Hematopoietic multipotent progenitor cell treated with erythropoietin and hydrocortisone succinate and interleukin-3 and kit ligand, for 4 days (in vitro differentiated cells): ENCODE results near the gene ICE1.
"Not testable (repeated sequence)": the region's sequence is repeated elsewhere in the genome, so short reads cannot be mapped to it uniquely, and the experiment has no call there.

ENCODE experiments used
- DNase-seq: peaks from one replicate; pipeline ENCODE4 v3.0.0-alpha.2; 2015

Gene ICE1

DNA sequence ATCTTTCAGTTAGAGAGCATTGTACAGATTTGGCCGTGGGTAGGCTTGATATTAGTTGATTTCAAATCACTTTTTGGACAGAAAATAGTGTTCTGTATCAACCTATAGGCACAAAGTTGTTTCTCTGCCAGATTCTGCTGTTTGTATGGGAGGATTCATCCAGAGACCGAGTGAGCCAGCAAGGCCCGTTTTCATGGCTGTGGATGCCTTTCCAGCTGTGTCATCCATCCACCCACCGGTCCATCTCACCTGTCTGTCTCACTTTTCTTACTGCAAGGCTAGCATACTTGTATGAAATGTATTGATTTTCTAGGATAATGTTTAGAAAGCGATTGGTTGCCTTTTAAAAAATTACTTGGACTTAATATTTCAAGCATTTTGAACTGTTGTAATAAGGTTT, 34.4 kb downstream of the ICE1 start:
- DNase-seq, result no peak

- no peak for DNase-seq
Measured at GRCh38 chr5:5460311-5460710, 37.8 kb downstream of the ICE1 start.

DNA sequence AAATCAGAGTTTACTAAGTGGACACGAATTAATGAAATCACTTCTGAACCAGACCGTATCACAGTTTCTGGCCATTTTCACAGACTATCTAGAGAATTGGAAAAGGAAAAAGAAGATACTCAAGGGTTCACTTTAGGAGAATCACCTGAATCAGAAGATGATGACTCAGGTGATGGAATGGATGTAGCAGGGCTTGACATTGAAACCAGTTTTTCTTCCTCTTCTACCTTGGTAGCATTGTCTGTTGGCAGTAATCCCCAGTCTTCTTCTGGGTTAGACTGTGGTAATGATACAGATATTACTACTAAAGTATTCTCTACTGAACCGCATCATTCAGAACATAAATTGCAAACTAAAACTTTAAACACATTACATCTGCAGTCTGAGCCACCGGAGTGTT, 38.5 kb downstream of the ICE1 start:
- no peak for DNase-seq

GRCh38 chr5:5464036-5464715, 41.7 kb downstream of the ICE1 start:
- DNase-seq, result no peak

- DNase-seq, result no peak
Measured at GRCh38 chr5:5466227-5466626, 43.8 kb downstream of the ICE1 start.

DNA sequence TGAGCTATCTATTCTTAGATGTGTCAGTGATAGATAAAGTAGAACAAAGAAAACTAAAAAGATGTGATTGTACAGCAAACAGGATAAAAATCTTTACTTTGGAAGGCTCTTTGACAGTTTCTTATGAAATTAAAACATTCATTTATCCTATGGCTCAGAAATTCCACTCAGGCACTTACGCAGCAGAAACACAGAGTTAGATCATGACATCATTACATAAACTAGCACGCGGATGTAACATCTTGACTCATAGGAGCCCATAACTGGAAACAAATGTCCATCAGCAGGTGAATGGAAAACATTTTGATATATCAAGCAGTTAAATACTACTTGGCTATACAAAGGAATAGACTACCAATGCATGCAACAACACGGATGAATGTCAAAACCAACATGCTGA, 45.3 kb downstream of the ICE1 start:
- no peak for DNase-seq

DNA sequence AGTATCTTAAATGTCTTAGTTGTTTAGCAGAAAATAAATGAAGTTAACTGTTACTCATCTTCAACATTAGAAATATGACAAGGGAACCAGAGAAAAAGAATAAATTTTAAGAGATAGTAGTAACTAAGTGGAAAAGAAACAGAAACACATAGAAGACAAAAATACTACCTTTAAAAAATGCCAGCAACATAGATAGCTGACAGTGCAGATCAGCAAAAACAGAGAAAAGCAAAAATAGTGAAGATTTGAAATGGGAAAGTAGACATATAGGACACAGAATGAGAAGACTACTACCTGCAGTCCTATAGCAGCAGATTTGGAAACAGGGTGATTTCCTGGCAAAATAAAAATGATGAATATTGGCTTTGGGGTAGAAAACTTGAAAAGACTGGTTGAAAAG, 48.5 kb downstream of the ICE1 start:
- DNase-seq, result no peak

- DNase-seq, result no peak
Measured at GRCh38 chr5:5473226-5473625, 50.7 kb downstream of the ICE1 start.

- no peak for DNase-seq
Measured at GRCh38 chr5:5474961-5475360, 52.5 kb downstream of the ICE1 start.

GRCh38 chr5:5475975-5476374, 53.5 kb downstream of the ICE1 start:
- no peak for DNase-seq

GRCh38 chr5:5479578-5479977, 57.1 kb downstream of the ICE1 start:
- not testable (repeated sequence) for DNase-seq

DNA sequence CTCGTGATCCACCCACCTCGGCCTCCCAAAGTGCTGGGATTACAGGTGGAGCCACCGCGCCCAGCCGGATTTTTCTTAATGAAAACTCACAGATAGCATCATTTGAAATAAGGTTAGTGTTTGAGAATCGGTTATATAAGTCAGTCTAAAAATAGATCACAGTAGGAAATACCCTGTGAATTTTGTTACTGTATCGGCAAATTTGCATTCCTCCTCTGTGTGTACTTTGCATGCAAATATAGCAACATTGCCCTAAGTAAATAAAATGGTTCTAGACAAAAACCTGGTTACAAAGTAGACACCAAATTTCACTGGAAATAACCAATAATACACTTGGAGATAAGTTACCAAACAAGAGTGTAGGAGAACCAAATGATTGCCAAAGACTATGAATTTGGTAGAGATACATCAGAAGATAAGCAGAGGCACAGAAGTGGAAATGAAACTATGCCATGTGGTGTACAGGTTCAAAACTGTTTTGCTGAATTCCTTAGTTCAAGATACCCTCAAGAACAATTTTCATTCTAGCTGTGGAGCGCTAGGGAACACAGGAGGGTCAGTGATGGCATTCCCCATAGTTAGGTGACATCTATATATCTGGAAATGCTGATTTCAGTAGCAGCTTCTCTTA, 58.1 kb downstream of the ICE1 start:
- DNase-seq, result no peak

GRCh38 chr5:5481206-5481605, 58.7 kb downstream of the ICE1 start:
- DNase-seq, result no peak

DNA sequence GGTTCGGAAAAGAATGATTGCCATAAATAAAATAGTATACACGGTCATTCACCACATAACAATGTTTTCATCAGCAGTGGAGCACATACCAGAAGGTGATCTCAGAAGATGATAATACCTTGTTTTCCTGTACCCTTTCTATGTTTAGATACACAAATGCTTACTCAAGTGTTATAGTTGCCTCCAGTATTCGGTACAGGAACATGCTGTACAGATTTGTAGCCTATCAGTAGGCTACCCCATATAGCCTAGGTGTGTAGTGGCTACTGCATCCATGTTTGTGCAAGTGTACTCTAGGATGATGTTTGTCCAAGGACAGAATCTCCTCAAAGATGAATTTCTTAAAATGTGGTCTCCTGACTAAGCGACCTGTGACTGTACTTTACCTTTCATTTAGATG, 59.2 kb downstream of the ICE1 start:
- no peak for DNase-seq

DNA sequence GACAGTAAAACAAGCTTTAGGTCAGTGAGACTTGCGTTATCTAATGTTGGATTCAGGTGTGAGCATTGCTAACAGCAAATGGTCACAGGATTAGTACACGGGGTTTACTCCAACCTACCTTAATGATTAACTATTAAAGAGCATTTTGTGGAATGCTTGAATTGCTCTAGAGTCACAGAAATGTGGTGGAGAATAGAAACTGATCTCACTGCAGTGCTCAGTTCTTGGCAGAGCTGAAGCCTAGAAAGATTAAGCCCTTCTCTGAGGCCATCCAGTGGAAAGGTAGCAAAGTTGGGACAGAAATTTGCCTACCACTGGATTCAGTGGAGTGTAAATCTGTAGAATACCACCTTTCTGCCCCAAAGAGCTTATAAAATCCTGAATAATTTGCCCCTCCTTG, 60.9 kb downstream of the ICE1 start:
- DNase-seq, result no peak

DNA sequence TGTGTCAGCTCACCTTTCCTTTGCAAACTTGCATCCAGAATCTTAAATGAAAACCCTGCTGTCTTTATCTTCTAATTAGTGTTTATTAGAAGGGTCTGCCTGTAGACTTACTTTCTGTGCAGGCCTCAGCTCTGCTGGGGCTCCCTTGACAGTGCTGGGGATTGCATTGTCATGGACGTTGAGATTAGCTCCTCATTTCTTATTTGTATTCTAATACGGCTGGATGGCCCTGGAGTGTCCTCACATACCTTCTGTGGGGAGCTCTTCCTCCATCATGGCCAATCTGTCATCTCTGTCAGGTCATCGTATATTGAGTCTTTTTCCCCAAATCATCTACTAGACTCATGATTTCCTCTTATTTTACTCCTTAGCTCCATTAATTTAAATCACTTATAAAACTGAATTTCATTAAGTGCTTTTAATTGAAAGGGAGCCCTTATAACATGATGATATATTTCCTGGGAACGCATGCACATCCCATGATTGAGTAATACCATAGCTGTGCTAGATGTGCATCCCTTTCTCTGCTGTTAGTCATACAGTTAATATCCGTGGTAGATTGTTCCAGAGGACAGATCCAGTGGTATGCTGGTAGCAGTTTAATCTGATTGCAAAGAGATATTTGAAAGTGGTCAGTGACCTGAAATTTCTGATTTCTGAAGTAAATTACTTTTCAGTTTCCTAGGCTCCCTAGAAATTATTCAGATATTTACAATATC, 61.6 kb downstream of the ICE1 start:
- no peak for DNase-seq

GRCh38 chr5:5486122-5486521, 63.6 kb downstream of the ICE1 start:
- DNase-seq, result no peak

DNA sequence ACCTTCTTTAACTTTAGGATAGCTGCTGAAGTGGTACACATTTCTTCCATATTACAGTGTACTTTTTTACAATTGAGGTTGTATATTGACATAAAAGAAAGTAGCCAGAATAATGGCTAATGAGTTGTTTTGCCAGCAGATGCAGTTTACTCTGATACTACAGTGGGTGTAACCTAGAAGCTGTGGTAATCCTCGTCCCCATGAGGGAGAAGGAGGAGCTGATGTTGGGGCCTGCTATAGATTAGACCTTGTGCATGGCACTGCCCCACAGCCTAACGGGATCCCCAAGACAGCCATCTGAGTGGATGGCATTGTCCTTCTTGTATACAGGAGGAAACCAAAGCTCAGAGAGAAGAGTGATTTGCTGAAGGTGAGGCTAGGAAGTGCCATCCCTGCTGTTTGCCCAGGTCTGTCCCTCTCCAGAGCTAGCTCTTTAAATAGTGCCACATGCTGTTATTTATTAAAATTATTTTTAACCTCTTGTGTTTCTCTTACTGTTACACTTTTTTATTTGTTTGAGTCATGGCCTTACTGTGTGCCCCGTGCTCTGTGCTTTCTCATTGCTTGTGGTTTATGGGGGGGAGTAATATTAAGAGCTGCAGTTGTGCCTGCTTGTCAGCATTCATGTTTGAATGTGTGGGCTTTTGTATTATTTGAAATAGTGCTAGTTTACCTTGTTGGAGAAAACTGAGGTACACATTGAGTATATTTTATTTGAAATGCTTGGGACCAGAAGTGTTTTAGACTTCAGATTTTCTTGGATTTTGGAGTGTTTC, 65.3 kb downstream of the ICE1 start:
- no peak for DNase-seq

GRCh38 chr5:5490774-5491347, 68.4 kb downstream of the ICE1 start:
- no peak for DNase-seq

GRCh38 chr5:5492087-5492933, 69.8 kb downstream of the ICE1 start:
- peak; percentile 86 for DNase-seq

DNA sequence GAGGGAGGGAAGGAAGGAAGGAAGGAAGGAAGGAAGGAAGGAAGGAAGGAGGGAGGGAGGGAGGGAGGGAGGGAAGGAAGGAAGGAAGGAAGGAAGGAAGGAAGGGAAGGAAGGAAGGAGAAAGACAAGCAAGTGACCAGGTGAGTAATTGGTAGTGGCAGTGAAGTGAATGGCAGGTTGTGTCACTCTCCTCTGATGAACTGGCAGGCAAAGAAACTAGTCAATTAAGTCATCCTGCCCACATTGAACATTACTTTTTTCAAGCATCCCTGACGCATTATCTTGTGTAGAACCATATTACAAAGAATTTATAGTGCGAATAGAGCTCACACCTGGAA, 70.4 kb downstream of the ICE1 start:
- DNase-seq, result not testable (repeated sequence)
